Esophagus squamous epithelium (tissue), 4 donors: ENCODE measurements around the gene ZNF814.
"Not testable (repeated sequence)": the region's sequence is repeated elsewhere in the genome, so short reads cannot be mapped to it uniquely, and the experiment has no call there.

Experiments used
- POLR2A ChIP-seq, 4 donors: fragments of 450-650 bp; IDR thresholded peaks; one replicate each; pipeline ENCODE4 v1.6.1; 2017; ENCODE audit warnings: antibody characterized with exemption in 4 of 4, mild to moderate bottlenecking in 4 of 4, moderate library complexity in 3 of 4
- TF ChIP-seq, protein P1 (sequence below), 6 experiments: fragments of 450-650 bp in 4 of 6; fragments of 200-600 bp in 2 of 6; sonication (generic) in 2 of 6; IDR thresholded peaks; one replicate each; pipeline ENCODE4 v1.5.1; 2016 to 2019; ENCODE audit warnings: antibody characterized with exemption in 6 of 6, mild to moderate bottlenecking in 4 of 6, moderate library complexity in 4 of 6

DNA sequence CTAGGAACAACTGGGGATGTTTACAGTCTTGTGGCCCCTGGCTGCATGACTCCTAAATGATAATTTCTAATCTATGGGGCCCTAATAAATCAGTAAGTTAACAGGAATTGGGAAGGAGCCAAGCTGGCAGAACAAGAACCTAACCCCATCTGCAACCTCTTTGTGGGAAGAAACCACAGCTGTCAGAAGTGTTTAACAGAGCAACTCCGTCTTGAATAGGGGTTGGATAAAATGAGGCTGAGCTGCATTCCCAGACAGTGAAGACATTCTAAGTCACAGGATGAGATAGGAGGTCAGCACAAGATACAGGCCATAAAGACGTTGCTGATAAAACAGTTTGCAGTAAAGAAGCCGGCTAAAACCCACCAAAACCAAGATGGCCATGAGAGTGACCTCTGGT is 1.9 kb upstream of the ZNF814 start:
- TF ChIP-seq, protein P1, sequence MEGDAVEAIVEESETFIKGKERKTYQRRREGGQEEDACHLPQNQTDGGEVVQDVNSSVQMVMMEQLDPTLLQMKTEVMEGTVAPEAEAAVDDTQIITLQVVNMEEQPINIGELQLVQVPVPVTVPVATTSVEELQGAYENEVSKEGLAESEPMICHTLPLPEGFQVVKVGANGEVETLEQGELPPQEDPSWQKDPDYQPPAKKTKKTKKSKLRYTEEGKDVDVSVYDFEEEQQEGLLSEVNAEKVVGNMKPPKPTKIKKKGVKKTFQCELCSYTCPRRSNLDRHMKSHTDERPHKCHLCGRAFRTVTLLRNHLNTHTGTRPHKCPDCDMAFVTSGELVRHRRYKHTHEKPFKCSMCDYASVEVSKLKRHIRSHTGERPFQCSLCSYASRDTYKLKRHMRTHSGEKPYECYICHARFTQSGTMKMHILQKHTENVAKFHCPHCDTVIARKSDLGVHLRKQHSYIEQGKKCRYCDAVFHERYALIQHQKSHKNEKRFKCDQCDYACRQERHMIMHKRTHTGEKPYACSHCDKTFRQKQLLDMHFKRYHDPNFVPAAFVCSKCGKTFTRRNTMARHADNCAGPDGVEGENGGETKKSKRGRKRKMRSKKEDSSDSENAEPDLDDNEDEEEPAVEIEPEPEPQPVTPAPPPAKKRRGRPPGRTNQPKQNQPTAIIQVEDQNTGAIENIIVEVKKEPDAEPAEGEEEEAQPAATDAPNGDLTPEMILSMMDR (IDR thresholded peaks at IDR 0.05): not testable (repeated sequence)
- not testable (repeated sequence) for TF ChIP-seq POLR2A (IDR thresholded peaks at IDR 0.05)
